ENCODE data around the gene FAM13B. TPM values are rescaled to one million over a fixed set of nuclear protein-coding genes. Genes with fewer than 3 reads are reported as not detected.

The FAM13B gene
- total and polyA plus RNA-seq, 2 of the 8 experiments (the other 6 are each of a cell fraction or from before 2014, with no cell fraction given): 6.4 to 17.0 TPM

GRCh38 chr5:138032028-138032571 is 779 bp downstream of the FAM13B start (continued):
- TF ChIP-seq POLR2AphosphoS5 (IDR thresholded peaks at IDR 0.05; ENCODE audit: low read depth, low read length) (0 out of 2 replicates have a peak, but pooled peaks have one; percentile 16), SUZ12 (IDR thresholded peaks at IDR 0.05; ENCODE audit: low read length) (no peak), ASH2L (IDR thresholded peaks at IDR 0.05; ENCODE audit: low read length) (peak; percentile 17), CREB1 (IDR thresholded peaks at IDR 0.05) (no peak), SAP30 (IDR thresholded peaks at IDR 0.05; ENCODE audit: insufficient read depth, insufficient replicate concordance, low read length) (peak; percentile 89), BACH1 (IDR thresholded peaks at IDR 0.05; ENCODE audit: low read length) (no peak), CTBP2 (IDR thresholded peaks at IDR 0.05; ENCODE audit: borderline replicate concordance, insufficient read depth, insufficient read length, low read length) (no peak), CBX5 (IDR thresholded peaks at IDR 0.05; ENCODE audit: low read depth, low read length) (no peak), RBBP5 (IDR thresholded peaks at IDR 0.05; ENCODE audit: borderline replicate concordance, low read depth, low read length) (0 out of 2 replicates have a peak, but pooled peaks have one; percentile 2), HDAC6 (IDR thresholded peaks at IDR 0.05; ENCODE audit: low read depth, low read length) (no peak), BCL11A (IDR thresholded peaks at IDR 0.05; ENCODE audit: low read depth in 2 of 2, low read length in 2 of 2) (no peak), CHD2 (IDR thresholded peaks at IDR 0.05; ENCODE audit: low read length) (no peak), PHF8 (conservative IDR thresholded peaks at IDR 0.05; ENCODE audit: low read depth, low read length) (no peak), USF2 (IDR thresholded peaks at IDR 0.05; ENCODE audit: low read length) (peak; percentile 33; the same call in 1 of the 2 replicates), MAFK (IDR thresholded peaks at IDR 0.05; ENCODE audit: low read depth, low read length) (no peak), TAF7 (optimal IDR thresholded peaks at IDR 0.05; ENCODE audit: borderline replicate concordance, low read depth, low read length) (no peak), POU5F1 (IDR thresholded peaks at IDR 0.05; ENCODE audit: low read depth, low read length) (no peak), SP2 (IDR thresholded peaks at IDR 0.05; ENCODE audit: low read length) (no peak), SRF (IDR thresholded peaks at IDR 0.05; ENCODE audit: low read depth, low read length) (no peak), NRF1 (IDR thresholded peaks at IDR 0.05; ENCODE audit: low read depth, low read length) (no peak), CBX8 (IDR thresholded peaks at IDR 0.05; ENCODE audit: borderline replicate concordance, low read depth, low read length) (no peak), SIN3A (conservative IDR thresholded peaks at IDR 0.05 in 1 of 2, IDR thresholded peaks at IDR 0.05 in 1 of 2; ENCODE audit: low read depth in 1 of 2, low read length in 2 of 2) (no peak)

Measured in H1 (cell line).